Heart right ventricle (tissue), 16 donors: ENCODE measurements around the gene STEAP2. TPM values are rescaled to one million over a fixed set of nuclear protein-coding genes. Genes with fewer than 3 reads are reported as not detected.

ENCODE experiments used
- ATAC-seq, 8 donors: fragments of 200-7000 bp; cut with Tn5 transposase; one replicate each; pipeline ENCODE4 v1.9.1; 2020; ENCODE audit warnings: mild to moderate bottlenecking in 8 of 8, moderate library complexity in 8 of 8, moderate number of reproducible peaks in 1 of 8
- DNase-seq, 2 donors: peaks; one replicate each; pipeline ENCODE4 v3.0.0-alpha.2; 2020
- H3K27ac ChIP-seq, 10 donors: fragments of 200-600 bp; sonication (generic) in 2 of 10; one replicate each; pipeline versions ENCODE4 v1.5.0 to v1.8.0; 2020 to 2022; ENCODE audit warnings: mild to moderate bottlenecking in 3 of 10
- H3K27me3 ChIP-seq, 7 donors: fragments of 200-600 bp; one replicate each; pipeline ENCODE4 v1.8.0; 2021 to 2022; ENCODE audit warnings: mild to moderate bottlenecking in 2 of 7
- H3K36me3 ChIP-seq, 9 donors: fragments of 200-600 bp; sonication (generic) in 1 of 9; one replicate each; pipeline versions ENCODE4 v1.5.0 to v1.8.0; 2020 to 2022; ENCODE audit warnings: mild to moderate bottlenecking in 2 of 9
- H3K4me1 ChIP-seq, 9 donors: fragments of 200-600 bp; sonication (generic) in 1 of 9; one replicate each; pipeline versions ENCODE4 v1.5.0 to v1.8.0; 2020 to 2022; ENCODE audit warnings: mild to moderate bottlenecking in 4 of 9
- H3K4me3 ChIP-seq, 10 donors: fragments of 200-600 bp; sonication (generic) in 2 of 10; one replicate each; pipeline versions ENCODE4 v1.5.0 to v1.8.0; 2020 to 2022; ENCODE audit warnings: mild to moderate bottlenecking in 7 of 10, moderate library complexity in 2 of 10
- H3K9me3 ChIP-seq, 11 donors: fragments of 200-600 bp in 10 of 11; sonication (generic) in 2 of 11; one replicate each; pipeline versions ENCODE4 v1.5.0 to v1.8.0; 2013 to 2022; ENCODE audit warnings: mild to moderate bottlenecking in 2 of 11, control low read depth in 1 of 11, moderate library complexity in 1 of 11
- CTCF ChIP-seq, 9 donors: fragments of 200-600 bp; sonication (generic) in 2 of 9; IDR thresholded peaks; one replicate each; pipeline versions ENCODE4 v1.5.0 to v1.8.0; 2021 to 2022; ENCODE audit warnings: antibody characterized with exemption in 9 of 9, mild to moderate bottlenecking in 5 of 9, moderate library complexity in 1 of 9
- WGBS, 2 donors: extraction: QIAGEN DNeasy Blood & Tissue Kit; methylation state at CpG; one replicate each; pipeline ENCODE4 v1.1.7; 2013; ENCODE audit warnings: inconsistent platforms in 1 of 2; 5-methylcytosine and 5-hydroxymethylcytosine counted together
- intact Hi-C, 10 donors: fragments of 100-400 bp; cut with DNase I; formaldehyde crosslinking; loops; one replicate each; pipeline versions ENCODE4 v1.11.1 to v1.14.2; 2022
- polyA plus RNA-seq, 2 donors: library from polyadenylated mRNA; stranded (reverse); fragments of 200-250 nt; gene quantifications; one replicate each; pipeline ENCODE4 v1.2.3, GENCODE V29; 2013
- total RNA-seq, 10 donors: library from RNA; stranded (reverse); fragmentation: NEBNext Ultra II Directional in 3 of 10; extraction: Animal tissue kit (Norgen Biotek cat#: 25700) in 3 of 10; gene quantifications; one replicate each; pipeline versions ENCODE4 v1.2.1 to v1.2.4, GENCODE V29; 2021 to 2023
- donor health status: Arrhythmogenic right ventricular cardiomyopathy.
- donor health status: ischemic (EF 13 %, LVEDD 7.1; RV severe dilation, severe dysfunction).
- donor health status: healthy with polysubstance abuse.
- donor health status: DM: no; HTN: yes; CAD: no.
- donor health status: DM: no; HTN: no; CAD: no.
- donor health status: ischemic (EF 25% LVEDD 6.9; RV normal size, moderate dysfunction).
- donor health status: ischemic (EF 25% LVEDD 5.7; RV mildly dilated, moderate dysfunction).
- donor health status: healthy.
- donor health status: DM: yes; HTN: yes; CAD: no.
- donor health status: Ischemic cardiomyopathy.
- donor health status: ischemic (EF 35%, LVEDD 5.7; RV mildly dilated, moderate dysfunction).
- donor health status: nonischemic (EF 11% LVEDD 7.7; RV severe dilation, severe dysfunction).
- donor health status: DM: yes; HTN: yes; CAD: no.
- donor health status: PGD.
- donor health status: ischemic (EF 29% LVEDD 5.4; RV normal size, mild dysfunction).
- donor health status: nonischemic (EF 23%, LVEDD 6.1; RV moderate dilation, normal function).

STEAP2 gene
- total and polyA plus RNA-seq, 12 donors: 1.4 to 12.8 (median 6.6) TPM

GRCh38 chr7:90244565-90244908 lies 33.0 kb downstream of the STEAP2 start:
- ATAC-seq: no peak
- intact Hi-C loops: loop anchor here in 1 of 10 donors (10.0 kb wide), 1 partner anchor 160 kb away; the partner anchor contains the start of gene CLDN12
- TF ChIP-seq CTCF (IDR thresholded peaks at IDR 0.05): no peak

GRCh38 chr7:90244909-90245851 lies 33.6 kb downstream of the STEAP2 start, which contains the start of gene CFAP69:
TSS of gene CFAP69 (plus strand) at chr7:90245174. CDS start at chr7:90245425, 251 bp downstream.
- intact Hi-C loops: loop anchor here in 1 of 10 donors (10.0 kb wide), 1 partner anchor 160 kb away; the partner anchor contains the start of gene CLDN12
- peaks cover 0 to 22% (median 12%) of the 10 kb centered on the region in 9 donors for H3K4me1 ChIP-seq
- ATAC-seq (peak; percentile 95 to 98 (median 97)), DNase-seq (peak; percentile 90 to 92)
- H3K9me3 ChIP-seq: no peaks in the 10 kb centered on the region
- H3K4me3 ChIP-seq: peak within 1 kb of the TSS; percentile 65 to 99 (median 92)
- TF ChIP-seq CTCF (IDR thresholded peaks at IDR 0.05): peak in 4 of 9 donors; percentile 25 to 41 (median 34)
- H3K27me3 ChIP-seq: peaks cover 0 to 18% (median 0%) of the 10 kb centered on the region in 7 donors
- H3K27ac ChIP-seq: peak within 1 kb of the TSS in 5 of 10 donors; percentile 32 to 70 (median 59)
- 0% methylated on average over 59 of the region's 59 CpGs for WGBS, 2 donors
- H3K36me3 ChIP-seq: no peaks in the 10 kb centered on the region

More at GRCh38 chr7:90244565-90244908, 33.0 kb downstream of the STEAP2 start:
- Histone ChIP-seq H3K9me3 (no peaks in the 10 kb centered on the region), H3K27me3 (peaks cover 0 to 18% (median 0%) of the 10 kb centered on the region in 7 donors), H3K4me1 (peaks cover 0 to 22% (median 12%) of the 10 kb centered on the region in 9 donors), H3K27ac (peak overlapping the region in 3 of 10 donors; percentile 9 to 70 (median 64)), H3K36me3 (no peaks in the 10 kb centered on the region), H3K4me3 (peak overlapping the region; percentile 65 to 99 (median 92))
- 9 to 13% methylated on average over 6 of the region's 6 CpGs for WGBS, 2 donors
- no peak for DNase-seq

- intact Hi-C loops: loop anchor here in 1 of 10 donors (10.0 kb wide), 1 partner anchor 159 kb away; the partner anchor contains the start of gene CLDN12
- peak in 1 of 8 donors; percentile 20 for ATAC-seq
- Histone ChIP-seq H3K27me3 (peaks cover 0 to 18% (median 0%) of the 10 kb centered on the region in 7 donors), H3K4me3 (peak overlapping the region; percentile 65 to 99 (median 92)), H3K27ac (peak overlapping the region in 2 of 10 donors; percentile 59 to 64), H3K36me3 (no peaks in the 10 kb centered on the region), H3K9me3 (no peaks in the 10 kb centered on the region), H3K4me1 (peaks cover 0 to 27% (median 12%) of the 10 kb centered on the region in 9 donors)
- TF ChIP-seq CTCF (IDR thresholded peaks at IDR 0.05): no peak
- WGBS, 2 donors: 18 to 25% methylated on average over 9 of the region's 9 CpGs
- DNase-seq: peak in 1 of 2 donors; percentile 8
These were observed 34.6 kb downstream of the STEAP2 start for GRCh38 chr7:90246171-90246570.

- no peaks in the 10 kb centered on the region for H3K36me3 ChIP-seq
- peaks cover 0 to 15% (median 0%) of the 10 kb centered on the region in 7 donors for H3K27me3 ChIP-seq
- H3K9me3 ChIP-seq: no peaks in the 10 kb centered on the region
- no peak overlapping the region for H3K4me3 ChIP-seq
- ATAC-seq (no peak), DNase-seq (no peak)
- WGBS, 2 donors: 88% methylated on average over 3 of the region's 3 CpGs
- intact Hi-C loops: loop anchor here in 1 of 10 donors (10.0 kb wide), 1 partner anchor 156 kb away; the partner anchor contains the start of gene CLDN12
- TF ChIP-seq CTCF (IDR thresholded peaks at IDR 0.05): no peak
- no peak overlapping the region for H3K27ac ChIP-seq
- peaks cover 0 to 28% (median 12%) of the 10 kb centered on the region in 9 donors for H3K4me1 ChIP-seq
These were observed 37.2 kb downstream of the STEAP2 start for GRCh38 chr7:90248706-90249105.
